Gastrocnemius medialis (tissue), 4 donors: Measurements from ENCODE around the gene UFL1.

Source experiments
- POLR2A ChIP-seq, 2 donors: fragments of 450-650 bp; IDR thresholded peaks; one replicate each; pipeline ENCODE4 v1.6.1; 2017; ENCODE audit warnings: antibody characterized with exemption in 2 of 2, mild to moderate bottlenecking in 2 of 2, moderate library complexity in 2 of 2
- TF ChIP-seq, protein P1 (sequence below), 5 experiments: fragments of 450-650 bp in 3 of 5; fragments of 200-600 bp in 2 of 5; sonication (generic) in 2 of 5; IDR thresholded peaks in 4 of 5; conservative IDR thresholded peaks in 1 of 5; 1 replicate in 4 of 5; 2 replicates in 1 of 5; pipeline ENCODE4 v1.5.1; 2016 to 2019; ENCODE audit warnings: antibody characterized with exemption in 5 of 5, mild to moderate bottlenecking in 3 of 5, moderate library complexity in 3 of 5

DNA sequence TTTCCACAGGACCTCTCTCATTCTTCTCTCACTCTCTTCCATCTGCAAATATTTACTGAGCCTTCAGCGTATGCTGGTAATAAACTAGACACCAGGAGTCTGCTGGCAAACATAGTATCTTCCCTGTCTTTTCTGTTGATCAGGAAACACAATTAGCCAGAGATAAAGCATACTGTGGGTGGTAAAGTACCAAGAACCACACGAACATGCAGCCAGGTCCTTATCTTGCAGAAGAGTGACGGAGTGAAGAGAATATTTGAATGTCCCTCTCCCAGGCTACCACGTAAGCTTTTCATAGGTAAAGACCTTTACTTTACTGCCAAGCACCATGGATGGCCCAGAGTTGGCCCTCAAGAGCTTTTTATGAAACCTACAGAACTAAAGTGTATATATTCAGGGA, 54.6 kb downstream of the UFL1 start:
- TF ChIP-seq, protein P1, sequence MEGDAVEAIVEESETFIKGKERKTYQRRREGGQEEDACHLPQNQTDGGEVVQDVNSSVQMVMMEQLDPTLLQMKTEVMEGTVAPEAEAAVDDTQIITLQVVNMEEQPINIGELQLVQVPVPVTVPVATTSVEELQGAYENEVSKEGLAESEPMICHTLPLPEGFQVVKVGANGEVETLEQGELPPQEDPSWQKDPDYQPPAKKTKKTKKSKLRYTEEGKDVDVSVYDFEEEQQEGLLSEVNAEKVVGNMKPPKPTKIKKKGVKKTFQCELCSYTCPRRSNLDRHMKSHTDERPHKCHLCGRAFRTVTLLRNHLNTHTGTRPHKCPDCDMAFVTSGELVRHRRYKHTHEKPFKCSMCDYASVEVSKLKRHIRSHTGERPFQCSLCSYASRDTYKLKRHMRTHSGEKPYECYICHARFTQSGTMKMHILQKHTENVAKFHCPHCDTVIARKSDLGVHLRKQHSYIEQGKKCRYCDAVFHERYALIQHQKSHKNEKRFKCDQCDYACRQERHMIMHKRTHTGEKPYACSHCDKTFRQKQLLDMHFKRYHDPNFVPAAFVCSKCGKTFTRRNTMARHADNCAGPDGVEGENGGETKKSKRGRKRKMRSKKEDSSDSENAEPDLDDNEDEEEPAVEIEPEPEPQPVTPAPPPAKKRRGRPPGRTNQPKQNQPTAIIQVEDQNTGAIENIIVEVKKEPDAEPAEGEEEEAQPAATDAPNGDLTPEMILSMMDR (IDR thresholded peaks at IDR 0.05 in 4 of 5, conservative IDR thresholded peaks at IDR 0.05 in 1 of 5): no peak
- no peak for TF ChIP-seq POLR2A (IDR thresholded peaks at IDR 0.05)
